Breast epithelium (tissue), 3 donors: Measurements from ENCODE around the gene GAL3ST2.

Experiments
- POLR2A ChIP-seq: fragments of 450-650 bp; IDR thresholded peaks from one replicate; pipeline ENCODE4 v1.6.1; 2016; ENCODE audit warnings: antibody characterized with exemption, mild to moderate bottlenecking, moderate library complexity
- TF ChIP-seq, protein P1 (sequence below), 3 donors: fragments of 450-650 bp; IDR thresholded peaks; one replicate each; pipeline ENCODE4 v1.5.1; 2016 to 2017; ENCODE audit warnings: antibody characterized with exemption in 3 of 3, mild to moderate bottlenecking in 3 of 3, moderate library complexity in 3 of 3

DNA sequence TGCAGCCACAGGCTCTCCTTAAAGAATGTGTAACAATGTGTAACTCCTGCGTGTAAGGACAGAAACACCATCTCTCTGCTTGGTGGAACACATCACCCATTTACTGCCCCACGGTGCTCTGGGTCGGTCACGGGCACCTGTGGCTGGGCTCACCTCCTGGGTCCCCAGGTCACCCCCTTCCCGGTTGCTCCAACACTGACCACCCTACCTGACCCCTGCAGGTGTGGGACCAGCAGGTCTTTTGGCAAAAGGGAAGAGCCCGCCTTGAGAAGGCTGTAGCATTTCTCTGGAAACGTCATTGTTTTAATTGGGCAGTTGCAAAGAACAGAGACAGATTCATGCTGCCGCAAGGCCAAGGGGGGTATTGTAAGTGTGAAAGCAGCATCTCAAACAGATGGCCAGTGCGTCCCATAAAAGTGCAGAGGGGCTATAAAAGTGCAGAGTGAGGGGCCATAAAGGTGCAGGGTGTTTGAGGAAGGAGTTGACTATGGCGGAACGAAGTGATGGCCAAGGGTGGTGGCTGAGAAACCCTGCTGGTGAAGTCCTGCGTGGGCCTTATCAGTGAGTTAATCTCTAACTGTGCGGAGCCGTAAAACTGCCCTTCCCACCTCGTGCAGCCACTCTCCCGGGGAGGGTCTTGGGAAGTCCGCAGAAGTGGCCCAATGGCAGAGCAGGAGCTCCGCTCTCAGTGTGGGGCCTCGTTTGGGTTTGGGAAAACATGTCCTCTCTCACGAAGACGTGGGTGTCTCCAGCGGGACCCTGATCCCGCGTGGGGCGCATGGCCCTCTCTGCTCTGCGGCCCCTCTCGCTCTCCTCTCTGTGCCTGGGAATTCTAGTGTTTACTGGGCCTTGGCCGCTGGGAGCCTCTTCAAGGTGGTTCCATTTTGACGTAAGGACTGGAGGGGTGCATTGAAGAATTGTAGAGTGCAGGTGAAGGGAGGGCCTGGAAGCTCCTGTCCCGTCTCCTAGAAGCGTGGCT, 18.7 kb downstream of the GAL3ST2 start:
- TF ChIP-seq, protein P1, sequence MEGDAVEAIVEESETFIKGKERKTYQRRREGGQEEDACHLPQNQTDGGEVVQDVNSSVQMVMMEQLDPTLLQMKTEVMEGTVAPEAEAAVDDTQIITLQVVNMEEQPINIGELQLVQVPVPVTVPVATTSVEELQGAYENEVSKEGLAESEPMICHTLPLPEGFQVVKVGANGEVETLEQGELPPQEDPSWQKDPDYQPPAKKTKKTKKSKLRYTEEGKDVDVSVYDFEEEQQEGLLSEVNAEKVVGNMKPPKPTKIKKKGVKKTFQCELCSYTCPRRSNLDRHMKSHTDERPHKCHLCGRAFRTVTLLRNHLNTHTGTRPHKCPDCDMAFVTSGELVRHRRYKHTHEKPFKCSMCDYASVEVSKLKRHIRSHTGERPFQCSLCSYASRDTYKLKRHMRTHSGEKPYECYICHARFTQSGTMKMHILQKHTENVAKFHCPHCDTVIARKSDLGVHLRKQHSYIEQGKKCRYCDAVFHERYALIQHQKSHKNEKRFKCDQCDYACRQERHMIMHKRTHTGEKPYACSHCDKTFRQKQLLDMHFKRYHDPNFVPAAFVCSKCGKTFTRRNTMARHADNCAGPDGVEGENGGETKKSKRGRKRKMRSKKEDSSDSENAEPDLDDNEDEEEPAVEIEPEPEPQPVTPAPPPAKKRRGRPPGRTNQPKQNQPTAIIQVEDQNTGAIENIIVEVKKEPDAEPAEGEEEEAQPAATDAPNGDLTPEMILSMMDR (IDR thresholded peaks at IDR 0.05): no peak
- TF ChIP-seq POLR2A: no peak
